ENCODE measurements around the gene PLCD1.

Gene PLCD1

DNA sequence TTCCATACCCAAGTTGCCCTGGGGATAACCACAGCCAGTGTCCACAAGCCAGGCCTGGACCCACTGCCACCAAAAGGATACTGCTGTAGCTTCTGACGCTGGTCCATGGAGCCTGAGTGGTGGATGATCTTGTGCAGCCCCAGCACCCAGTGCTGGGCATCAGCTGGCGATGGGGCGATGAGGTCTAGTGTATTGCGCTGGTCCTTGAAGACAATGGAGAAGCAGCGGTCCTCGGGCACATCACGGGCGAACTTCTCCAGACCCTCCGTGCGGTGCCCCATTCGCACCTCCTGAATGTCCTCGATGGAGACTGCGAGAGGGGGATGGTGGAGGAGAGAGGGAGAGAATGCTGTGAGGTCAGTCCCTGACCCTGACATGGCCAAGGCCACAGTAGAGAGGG lies 13.0 kb downstream of the PLCD1 start:
- DNase-seq, result no peak

DNA sequence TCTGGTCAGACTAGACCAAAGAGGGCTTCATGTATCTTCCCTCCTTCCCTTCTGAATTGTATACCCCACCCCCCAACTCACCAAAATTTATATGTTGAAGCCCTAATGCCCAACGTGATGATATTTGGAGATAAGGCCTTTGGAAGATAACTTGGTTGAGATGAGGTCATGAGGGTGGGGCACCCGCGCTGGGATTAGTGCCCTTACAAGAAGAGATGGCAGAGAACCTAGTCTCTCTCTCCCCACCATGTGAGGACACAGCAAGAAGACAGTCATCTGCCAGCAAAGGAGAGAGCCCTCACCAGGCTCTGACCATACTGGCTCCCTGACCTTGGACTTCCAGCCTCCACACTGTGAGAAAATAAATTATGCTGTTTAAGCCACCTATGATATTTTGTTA lies 13.5 kb downstream of the PLCD1 start:
- no peak for DNase-seq

DNA sequence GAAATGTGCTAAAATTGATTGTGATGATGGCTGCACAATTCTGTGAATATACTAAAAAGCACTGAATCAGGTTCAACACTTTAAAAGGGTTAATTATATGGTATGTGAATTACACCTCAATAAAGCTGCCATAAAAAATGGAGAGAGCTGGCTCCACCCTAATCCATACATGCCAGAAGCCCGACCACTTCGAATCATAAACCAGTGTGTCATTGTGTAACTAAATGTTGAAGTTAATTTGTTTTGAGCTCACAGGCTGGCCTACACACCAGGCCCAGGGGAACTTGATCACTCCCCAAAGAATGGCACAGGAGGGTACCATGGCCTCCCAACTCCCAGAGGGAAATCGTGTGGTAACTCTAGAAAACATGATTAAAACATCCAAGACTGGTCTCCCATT lies 14.0 kb downstream of the PLCD1 start:
- no peak for DNase-seq

DNA sequence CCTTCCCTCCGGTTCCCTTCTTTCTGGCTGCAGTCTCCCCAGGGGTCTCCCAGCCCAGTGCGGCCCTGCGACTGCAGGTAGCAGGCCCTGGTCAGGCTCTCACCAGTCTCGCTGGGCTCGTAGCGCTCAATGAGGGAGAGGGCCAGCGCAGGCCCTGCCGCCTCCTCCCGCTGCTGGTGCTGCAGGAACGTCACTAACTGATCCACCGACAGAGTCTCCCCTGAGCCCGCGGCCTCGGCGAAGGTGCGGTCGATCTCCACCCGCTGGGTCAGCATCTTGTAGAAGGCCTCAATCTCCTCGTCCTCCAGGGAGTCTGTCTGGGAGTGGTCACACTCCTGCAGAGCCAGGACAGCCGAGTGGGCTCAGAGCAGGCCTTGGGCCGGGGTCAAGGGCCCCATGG lies 18.3 kb downstream of the PLCD1 start:
- no peak for DNase-seq

DNA sequence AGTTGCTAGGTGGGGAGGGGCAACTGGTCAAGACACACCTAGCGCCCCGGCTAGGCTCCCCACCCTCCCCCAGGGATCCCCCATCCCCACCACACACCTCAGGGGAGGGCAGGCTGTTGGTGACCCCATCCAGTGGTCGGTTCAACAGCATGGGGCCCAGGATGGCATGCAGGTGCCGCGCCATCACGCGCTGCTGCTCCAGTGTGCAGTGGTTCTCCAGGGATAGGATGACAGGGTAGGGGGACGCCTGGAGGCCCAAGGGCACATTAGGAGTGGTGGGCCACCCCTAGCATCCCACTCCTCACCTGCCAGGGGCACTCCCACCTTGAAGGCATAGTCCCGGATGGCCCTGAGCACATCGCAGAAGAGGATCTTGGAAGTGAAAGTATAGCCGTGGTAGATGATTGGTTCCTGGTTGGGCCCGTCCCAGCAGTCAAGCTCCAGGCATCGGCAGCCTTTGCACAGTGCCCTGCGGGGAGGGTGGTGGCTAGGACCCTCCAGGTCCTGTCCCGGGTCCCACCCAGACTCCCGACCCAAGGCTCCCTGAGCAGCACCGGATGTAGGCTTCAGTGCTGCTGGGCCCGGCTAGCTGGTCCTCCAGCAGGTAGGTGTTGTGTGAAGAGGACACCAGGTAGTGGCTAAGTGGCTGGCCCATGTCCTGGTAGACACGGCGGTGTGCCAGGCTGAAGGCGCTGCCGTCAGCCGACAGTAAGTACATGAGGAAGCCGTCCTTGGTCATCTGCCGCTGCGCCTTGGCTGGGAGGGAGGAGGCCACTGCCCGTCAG lies 19.4 kb downstream of the PLCD1 start:
- no peak for DNase-seq

DNA sequence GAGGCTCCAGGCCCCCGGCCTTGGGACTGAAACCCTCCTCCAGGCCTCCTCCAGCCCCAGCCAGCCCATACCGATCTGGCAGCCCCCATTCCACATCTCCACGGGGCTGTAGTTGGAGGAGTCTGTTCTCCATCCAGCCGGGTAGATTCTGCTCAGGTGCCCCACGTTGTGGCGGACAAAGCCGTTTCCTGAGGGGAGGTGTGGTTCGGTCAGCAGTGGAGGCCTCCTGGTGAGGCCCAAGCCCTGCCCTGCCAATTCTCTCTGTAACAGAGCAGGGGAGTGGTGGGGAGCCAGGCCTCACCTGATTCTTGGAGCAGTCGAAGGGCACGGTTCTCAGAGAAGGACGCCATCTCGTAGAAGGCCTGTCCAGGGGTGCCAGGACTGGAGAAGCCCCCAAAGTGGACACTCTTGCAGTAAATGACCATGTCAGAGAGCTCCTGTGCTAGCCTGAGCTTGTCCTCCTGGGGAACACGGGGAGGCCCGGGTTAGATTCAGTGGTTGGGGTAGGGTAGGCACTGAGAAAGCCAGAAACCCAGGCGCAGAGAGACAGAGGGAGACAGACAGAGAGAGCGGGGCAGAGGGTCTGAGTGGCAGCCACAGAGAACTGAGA lies 20.4 kb downstream of the PLCD1 start:
- no peak for DNase-seq

DNA sequence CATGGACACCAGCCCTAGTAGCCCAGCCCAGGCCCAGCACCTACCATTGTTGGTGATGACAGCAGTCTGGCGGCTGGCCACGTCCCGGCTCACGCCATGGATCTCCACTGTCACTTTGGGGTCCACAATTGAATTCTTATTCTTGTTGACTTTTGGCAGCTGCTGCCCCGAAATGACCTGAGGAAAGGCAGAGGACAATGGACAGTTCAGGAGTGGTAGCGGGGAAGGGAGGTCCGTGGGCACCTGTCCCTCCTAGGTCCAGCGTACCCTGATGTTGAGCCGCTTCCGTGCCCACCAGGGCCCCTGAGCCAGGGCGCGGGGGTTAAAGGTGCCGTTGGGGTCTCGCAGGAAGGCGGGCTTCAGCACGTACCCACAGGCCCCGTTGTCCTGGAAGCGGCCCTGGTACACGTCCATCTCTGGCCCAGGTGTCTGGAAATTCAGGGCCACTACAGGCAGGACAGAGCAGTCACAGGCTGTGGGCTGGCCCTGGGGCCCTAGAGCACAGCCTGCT lies 21.2 kb downstream of the PLCD1 start:
- no peak for DNase-seq

DNA sequence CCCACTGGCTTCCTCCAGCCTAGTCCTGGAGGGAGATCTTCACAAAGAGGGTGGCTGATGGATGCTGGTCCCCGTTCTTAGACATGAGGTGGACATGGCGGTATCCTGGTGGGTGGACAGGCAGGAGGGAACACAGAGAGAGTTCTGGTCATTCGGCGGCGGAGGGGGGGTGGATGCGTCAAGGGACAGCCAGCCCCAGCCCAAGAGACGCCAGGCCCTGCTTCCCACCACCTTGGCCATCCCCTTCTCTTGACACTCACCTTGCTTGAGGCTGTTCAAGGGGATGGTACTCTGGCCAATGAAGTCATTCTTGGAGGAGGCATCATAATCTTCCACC lies 21.7 kb downstream of the PLCD1 start:
- no peak for DNase-seq

DNA sequence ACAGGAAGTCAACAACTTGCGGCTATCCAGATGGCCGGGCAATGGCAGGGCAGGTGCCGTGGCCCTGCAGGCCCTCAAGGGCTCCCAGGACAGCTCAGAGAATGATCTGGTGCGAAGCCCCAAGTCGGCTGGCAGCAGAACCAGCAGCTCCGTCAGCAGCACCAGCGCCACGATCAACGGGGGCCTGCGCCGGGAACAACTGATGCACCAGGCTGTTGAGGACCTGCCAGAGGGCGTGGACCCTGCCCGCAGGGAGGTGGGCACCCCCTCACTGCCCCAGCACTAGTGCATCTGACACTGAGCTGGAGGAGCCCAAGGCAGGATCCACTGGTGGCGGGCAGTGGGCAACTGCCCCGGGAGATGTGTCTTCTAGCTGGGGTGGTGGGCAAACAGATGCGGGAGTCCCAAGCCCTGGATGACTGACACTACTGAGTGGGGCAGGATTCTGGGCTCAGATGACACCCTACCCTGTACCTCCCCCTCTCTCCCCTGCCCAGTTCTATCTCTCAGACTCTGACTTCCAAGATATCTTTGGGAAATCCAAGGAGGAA lies 22.9 kb downstream of the PLCD1 start:
- no peak for DNase-seq

DNA sequence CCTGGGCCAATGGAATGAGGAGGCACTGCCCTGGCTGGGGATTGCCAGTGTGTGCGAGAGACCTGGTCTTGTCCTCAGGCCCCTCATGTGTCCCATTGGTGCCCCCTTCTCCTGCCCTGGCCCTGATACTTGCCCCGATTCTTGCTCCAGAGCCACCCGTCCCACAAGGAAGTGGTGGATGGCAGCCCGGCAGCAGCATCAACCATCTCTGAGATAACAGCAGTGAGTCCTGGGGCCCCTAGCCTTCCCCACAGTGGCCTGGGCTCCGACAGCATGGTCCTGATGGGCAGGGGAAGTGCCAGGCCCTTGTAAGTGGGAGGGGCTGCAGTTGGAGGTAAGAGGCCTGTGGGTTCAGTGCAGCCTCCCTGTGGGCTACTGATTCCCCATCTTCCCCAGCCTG lies 23.4 kb downstream of the PLCD1 start:
- DNase-seq, result no peak

DNA sequence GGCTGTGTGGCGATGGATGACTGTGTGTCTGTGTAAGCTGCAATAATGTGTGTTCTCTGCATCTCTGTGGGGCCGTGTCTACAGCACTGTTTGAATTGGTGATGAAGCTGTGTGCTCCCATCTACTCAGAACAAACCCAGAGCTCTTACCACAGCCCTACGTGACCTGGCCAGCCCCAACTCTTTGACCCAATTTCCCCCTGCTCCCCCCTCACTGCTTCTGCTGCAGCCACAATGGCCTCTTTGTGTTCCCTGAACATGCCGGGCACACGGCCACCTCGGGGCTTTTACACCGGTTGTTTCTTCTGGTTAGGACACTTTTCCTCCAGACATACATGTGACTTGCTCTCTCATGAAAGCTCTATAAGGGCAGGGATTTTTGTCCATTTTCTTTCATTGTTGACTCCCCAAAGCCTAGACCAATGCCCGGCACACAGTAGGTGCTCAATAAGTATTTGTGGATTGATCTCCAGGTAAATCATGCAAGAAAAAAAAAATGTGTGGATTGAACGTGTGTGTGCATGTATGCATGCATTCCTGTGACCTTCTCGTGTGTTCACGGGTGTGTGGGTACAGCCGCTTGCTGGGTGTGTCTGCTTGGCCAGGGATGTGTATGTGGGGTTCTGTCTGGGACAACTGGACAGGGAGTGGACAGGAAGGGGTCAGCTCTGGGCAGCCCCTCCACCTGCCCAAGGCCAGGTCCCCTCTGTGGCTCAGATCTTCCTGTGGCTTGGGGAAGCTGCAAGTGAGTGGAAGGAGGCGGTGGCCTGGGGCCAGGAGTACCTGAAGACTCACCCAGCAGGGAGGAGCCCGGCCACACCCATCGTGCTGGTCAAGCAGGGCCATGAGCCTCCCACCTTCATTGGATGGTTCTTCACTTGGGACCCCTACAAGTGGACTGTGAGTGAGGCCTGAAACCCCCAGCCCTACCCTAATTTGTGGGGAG lies 24.1 kb downstream of the PLCD1 start:
- DNase-seq, result peak; percentile 73

DNA sequence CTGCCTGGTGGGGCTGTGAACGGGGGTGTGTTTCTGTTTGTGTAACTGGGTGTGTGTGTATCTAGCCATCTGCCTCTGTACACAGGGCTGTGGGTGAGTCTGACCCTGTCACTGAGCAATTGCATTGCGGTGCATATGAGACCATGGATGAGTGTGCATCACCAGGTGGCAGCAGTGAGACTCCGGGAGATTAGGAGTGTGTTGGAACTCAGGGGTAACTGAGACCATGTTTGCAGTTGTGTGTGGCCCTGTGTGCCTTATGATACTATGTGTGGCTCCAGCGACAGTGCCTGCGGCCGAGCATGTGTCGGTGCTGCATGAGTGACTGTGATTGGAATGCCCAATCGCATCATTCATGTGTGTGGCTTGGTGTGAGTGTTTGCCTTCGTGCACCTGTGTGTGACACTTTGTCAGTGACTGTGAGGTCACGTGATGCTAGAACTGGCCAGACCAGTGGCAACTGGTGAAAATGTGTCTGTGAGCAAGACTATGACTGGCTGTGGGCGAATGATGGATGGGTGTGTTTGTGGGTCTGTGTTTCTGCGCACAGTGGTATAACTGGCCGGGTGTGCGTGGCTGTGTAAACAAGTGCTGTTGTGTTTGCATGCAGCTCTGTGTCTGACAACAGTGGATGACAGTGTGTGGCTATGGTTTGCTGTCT lies 24.9 kb downstream of the PLCD1 start:
- DNase-seq, result peak; percentile 74

DNA sequence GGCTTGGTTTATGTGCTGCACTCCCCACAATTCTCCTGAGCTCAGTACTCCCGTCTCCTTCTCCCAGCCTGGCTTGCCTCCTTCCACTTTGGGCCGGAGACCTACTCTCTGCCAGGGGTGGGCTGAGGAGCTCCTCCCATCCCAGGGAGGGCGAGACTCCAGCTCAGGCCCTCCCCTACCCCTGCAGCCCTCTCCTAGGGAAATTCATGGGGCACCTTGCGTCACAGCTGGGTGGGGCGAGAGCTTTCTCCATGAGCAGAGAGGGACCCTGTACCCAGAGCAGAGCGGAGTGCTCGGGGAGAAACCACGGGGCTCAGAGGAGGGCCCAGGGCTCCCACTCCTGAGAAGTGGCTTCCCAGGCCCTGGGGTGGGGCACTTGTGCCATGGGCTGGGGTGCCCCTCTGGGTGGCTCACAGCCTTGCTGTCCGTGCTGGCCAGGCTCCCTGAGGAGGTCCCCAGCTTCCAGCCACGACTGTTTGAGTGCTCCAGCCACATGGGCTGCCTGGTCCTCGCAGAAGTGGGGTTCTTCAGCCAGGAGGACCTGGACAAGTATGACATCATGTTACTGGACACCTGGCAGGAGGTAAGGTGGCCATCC lies 25.5 kb downstream of the PLCD1 start:
- DNase-seq, result no peak

DNA sequence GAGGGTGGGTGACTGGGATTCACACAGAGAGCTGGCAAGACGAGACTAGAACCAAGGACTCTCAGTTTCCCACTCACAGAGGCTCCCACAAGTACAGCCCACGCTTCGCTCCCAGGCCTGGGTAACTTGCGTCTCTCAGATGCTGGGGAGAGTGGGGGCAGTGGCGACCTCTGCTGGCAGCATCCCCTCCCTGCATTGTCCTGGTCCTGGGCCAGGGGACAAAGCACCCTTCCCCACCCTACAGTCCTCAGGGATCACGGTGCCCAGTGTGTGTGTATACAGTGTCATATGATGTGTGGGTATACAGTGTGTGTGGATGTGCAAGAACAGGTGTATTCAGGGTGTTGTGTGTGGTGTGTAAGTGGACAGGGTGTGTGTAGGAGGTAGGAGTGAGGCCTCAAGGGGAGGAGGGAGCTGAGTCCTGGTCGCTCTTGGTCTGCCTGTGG lies 26.0 kb downstream of the PLCD1 start:
- DNase-seq, result peak; percentile 88

DNA sequence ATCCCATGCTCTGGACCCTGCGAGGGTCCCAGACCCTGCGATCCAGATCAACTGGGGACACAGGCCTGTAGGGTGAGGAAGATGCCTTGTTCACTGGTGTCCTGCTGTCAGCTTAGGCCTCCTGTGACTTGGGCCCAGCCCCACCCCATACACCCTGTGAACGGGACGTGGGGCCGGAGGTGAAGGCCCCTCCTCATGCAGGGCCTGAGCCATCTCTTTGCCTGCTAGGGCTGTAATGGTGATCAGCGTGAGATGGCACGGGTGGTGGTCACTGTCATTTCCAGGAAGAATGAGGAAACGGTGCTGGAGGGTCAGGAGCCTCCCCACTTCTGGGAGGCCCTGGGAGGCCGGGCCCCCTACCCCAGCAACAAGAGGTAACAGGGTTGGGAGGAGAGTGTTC lies 26.5 kb downstream of the PLCD1 start:
- no peak for DNase-seq

DNA sequence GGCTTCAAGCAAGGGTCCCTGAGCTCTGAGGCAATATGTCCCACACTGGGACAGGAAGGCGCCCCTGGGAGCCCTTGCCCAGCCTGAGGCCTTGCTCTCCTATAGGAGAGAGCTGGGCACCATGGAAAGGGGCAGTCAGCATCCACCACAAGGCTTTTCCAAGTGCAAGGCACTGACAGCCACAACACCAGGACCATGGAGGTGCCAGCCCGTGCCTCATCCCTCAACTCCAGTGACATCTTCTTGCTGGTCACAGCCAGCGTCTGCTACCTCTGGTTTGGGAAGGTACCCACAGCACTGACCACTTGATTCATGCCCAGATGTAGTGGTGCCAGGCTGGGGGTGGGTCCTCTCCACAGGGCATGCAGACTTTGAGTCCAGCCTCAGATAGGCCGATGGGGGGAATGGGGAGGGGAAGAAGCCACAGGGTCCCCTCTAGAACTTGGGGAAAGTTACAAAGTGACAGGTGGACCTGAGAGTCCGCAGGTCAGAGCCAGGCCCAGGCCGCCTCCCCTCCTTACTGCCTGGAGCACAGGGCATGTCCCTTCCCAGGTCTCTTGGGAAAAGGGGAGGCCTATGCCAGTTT lies 27.1 kb downstream of the PLCD1 start:
- no peak for DNase-seq

DNA sequence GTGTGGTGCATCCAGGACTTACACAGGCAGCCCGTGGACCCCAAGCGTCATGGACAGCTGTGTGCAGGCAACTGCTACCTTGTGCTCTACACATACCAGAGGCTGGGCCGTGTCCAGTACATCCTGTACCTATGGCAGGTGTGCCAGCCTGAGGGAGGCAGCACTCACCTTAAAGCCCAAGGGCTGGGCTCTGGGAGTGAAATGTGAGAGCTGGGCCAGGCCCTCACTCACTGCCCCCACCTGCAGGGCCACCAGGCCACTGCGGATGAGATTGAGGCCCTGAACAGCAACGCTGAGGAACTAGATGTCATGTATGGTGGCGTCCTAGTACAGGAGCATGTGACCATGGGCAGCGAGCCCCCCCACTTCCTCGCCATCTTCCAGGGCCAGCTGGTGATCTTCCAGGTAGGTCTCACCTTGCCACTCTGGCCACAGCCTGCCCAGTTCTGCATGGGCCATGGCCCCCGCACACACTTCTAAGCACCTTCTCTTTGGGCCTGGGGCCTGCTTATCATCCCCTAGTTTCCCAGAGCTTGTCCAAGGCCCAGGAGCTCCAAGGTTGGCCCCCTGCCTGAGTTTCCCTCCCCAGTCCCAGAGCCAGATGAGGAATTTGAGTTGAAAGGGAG lies 27.9 kb downstream of the PLCD1 start:
- DNase-seq, result no peak

DNA sequence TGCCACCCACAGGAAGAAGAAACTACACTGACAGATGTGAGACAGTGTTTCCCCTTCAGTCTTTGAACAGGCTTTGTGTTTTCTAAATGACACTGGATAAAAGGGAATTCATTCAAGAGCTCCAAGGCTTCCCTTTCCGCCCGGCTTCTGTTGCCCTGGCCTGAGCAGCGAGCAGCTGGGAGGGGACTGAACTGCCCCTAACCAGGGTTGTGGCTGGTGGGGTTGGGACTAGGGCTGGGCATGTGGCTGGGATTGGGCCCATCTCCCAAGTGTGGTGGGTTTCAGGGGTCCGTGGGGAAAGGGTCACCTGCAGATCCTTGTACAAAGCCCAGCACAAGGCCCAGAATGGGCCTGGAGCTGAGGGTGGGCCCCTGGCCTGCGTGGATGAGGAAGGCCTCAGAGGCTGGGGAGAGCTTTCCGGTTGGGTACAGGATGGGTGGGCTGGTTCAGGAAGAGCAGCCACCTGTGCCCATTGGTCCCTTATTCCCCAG lies 28.4 kb downstream of the PLCD1 start:
- DNase-seq, result no peak

DNA sequence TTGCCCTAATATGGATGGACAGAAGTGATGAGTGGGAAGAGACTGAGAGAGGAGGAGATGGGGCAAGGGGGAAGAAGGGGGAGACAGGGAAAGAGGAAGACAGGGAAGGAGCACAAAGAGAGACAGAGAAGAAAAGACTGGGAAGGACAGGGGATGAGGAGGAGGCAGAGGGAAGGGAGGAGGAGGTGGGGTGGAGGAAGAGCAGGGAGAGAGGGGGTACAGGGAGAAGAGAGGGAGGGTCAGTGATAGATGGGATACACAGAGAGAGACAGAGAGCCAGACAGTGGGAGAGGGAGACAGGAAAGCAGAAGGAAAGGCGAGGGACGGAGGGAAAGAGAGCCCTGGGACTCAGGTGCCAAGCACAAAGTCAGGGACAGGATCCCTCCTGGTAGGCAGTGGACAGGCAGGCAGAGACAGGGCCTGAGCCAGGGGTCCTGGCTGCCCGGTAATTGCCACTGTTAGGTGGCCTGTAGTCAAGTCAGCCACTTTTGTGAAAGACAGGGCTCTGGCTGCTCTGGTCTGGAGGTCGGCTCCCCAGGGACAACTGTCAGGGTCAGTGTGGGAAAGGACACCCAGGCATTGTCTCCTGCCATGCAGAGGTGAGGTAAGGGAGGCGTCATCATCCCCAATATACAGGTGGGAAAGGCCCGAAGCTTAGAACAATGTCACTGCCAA lies 29.1 kb downstream of the PLCD1 start:
- DNase-seq, result no peak

DNA sequence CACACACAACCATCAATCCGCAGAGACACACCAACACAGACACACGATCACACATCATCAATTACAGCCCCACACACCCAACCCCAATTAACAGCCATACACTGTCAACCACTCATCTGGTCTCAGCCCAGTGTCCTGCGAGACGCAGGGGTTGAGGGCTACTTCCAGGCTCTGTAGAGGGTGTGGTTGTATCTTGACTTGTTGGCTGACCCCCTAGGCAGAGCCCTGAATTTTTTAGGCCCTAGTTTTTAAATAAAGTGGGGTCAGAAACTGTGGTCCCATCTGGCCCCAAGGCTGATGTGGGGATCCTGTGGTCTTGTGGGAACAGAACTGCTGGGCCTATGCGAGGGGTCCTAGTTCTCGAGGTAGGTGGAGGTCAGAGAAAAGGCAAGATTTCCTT lies 29.6 kb downstream of the PLCD1 start:
- no peak for DNase-seq

Measured in retina (tissue), 1 donor.